GM15510 (cell line): ENCODE data around the gene ZC3H10.

Source experiments
- POLR2A ChIP-seq: IDR thresholded peaks from 3 replicates; pipeline ENCODE4 v1.6.1; 2011; ENCODE audit warnings: borderline replicate concordance; ENCODE audit not compliant: insufficient read length; ENCODE audit errors: extremely low read depth

The ZC3H10 gene

GRCh38 chr12:56137853-56138571, 19.9 kb downstream of the ZC3H10 start:
- TF ChIP-seq POLR2A, result no peak

- no peak for TF ChIP-seq POLR2A
These were observed 24.1 kb downstream of the ZC3H10 start for GRCh38 chr12:56141946-56142784.

GRCh38 chr12:56143217-56143616, 25.2 kb downstream of the ZC3H10 start:
- TF ChIP-seq POLR2A, result no peak

- no peak for TF ChIP-seq POLR2A
These were observed 25.8 kb downstream of the ZC3H10 start for GRCh38 chr12:56143870-56144269.

- TF ChIP-seq POLR2A, result no peak
These were observed 27.2 kb downstream of the ZC3H10 start for GRCh38 chr12:56145217-56145616.

- TF ChIP-seq POLR2A, result no peak
These were observed 28.7 kb downstream of the ZC3H10 start for GRCh38 chr12:56146492-56147460.

GRCh38 chr12:56150563-56150962, 32.5 kb downstream of the ZC3H10 start:
- no peak for TF ChIP-seq POLR2A

- TF ChIP-seq POLR2A, result no peak
These were observed 33.6 kb downstream of the ZC3H10 start for GRCh38 chr12:56151672-56152131.

- peak; percentile 80 for TF ChIP-seq POLR2A
These were observed 34.2 kb downstream of the ZC3H10 start, which contains the start of gene MYL6B for GRCh38 chr12:56152132-56152755. Gene MYL6B (plus strand): TSS chr12:56152587. CDS start chr12:56153919, 1,332 bp downstream.

GRCh38 chr12:56152756-56153677, 35.0 kb downstream of the ZC3H10 start:
- no peak for TF ChIP-seq POLR2A

- TF ChIP-seq POLR2A, result no peak
These were observed 35.6 kb downstream of the ZC3H10 start for GRCh38 chr12:56153678-56154065.

GRCh38 chr12:56154246-56154771, 36.2 kb downstream of the ZC3H10 start:
- TF ChIP-seq POLR2A, result no peak

GRCh38 chr12:56154818-56155217, 36.8 kb downstream of the ZC3H10 start:
- no peak for TF ChIP-seq POLR2A
